DMS79 treated with DMSO at 0.1 percent for 48 hours (cell line): Measurements from ENCODE around the gene SLC35F4.

Source experiments
- DNase-seq: peaks from one replicate; lab custom pipeline; 2025; lab: John Stamatoyannopoulos, UW

The SLC35F4 gene

GRCh38 chr14:57519043-57519442 is 346.8 kb downstream of the SLC35F4 start:
- no peak for DNase-seq
